Transverse colon (tissue), 3 donors: ENCODE data around the gene DPH1.

Source experiments
- CTCF ChIP-seq, 5 experiments: fragments of 200-600 bp in 3 of 5; fragments of 450-650 bp in 2 of 5; sonication (generic) in 3 of 5; IDR thresholded peaks; 1 replicate in 2 of 5; 2 replicates in 3 of 5; pipeline ENCODE4 v1.5.1; 2016 to 2017; ENCODE audit warnings: antibody characterized with exemption in 5 of 5, inconsistent platforms in 3 of 5, mild to moderate bottlenecking in 2 of 5, moderate library complexity in 1 of 5
- EP300 ChIP-seq: sonication (generic); formaldehyde crosslinking; IDR thresholded peaks from one replicate; pipeline ENCODE4 v1.6.1; 2017; ENCODE audit warnings: antibody characterized with exemption, low read depth

- TF ChIP-seq CTCF (IDR thresholded peaks at IDR 0.05) (no peak), EP300 (no peak)
These were observed 28.0 kb downstream of the DPH1 start for GRCh38 chr17:2057760-2058585.
